NCI-H1105 (cell line): ENCODE results near the gene RNF10.
A peak's percentile ranks its signal among the peaks of the same experiment; 100 is the strongest.
"Not testable (repeated sequence)": the region's sequence is repeated elsewhere in the genome, so short reads cannot be mapped to it uniquely, and the experiment has no call there.

Source experiments
- DNase-seq: peaks from one replicate; lab custom pipeline; 2025; lab: John Stamatoyannopoulos, UW

Gene RNF10

DNA sequence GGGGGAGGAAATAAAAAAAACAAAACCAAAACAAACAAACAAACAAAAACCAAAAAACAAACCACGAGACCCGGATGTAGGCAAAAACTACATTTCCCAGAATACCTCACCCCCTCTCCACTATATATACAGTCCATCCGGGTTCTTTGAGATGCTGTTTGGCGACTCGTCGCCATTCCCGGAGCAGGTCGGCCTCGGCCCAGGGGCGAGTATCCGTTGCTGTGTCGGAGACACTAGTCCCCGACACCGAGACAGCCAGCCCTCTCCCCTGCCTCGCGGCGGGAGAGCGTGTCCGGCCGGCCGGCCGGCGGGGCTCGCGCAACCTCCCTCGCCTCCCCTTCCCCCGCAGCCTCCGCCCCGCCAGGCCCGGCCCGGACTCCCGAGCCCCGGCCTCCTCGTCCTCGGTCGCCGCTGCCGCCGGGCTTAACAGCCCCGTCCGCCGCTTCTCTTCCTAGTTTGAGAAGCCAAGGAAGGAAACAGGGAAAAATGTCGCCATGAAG is at the start of gene RNF10:
RNF10 (plus strand) TSS at position 154 of the 500 bp plus-strand sequence. CDS start 456 bp downstream, outside the sequence.
- DNase-seq: peak; percentile 88

DNA sequence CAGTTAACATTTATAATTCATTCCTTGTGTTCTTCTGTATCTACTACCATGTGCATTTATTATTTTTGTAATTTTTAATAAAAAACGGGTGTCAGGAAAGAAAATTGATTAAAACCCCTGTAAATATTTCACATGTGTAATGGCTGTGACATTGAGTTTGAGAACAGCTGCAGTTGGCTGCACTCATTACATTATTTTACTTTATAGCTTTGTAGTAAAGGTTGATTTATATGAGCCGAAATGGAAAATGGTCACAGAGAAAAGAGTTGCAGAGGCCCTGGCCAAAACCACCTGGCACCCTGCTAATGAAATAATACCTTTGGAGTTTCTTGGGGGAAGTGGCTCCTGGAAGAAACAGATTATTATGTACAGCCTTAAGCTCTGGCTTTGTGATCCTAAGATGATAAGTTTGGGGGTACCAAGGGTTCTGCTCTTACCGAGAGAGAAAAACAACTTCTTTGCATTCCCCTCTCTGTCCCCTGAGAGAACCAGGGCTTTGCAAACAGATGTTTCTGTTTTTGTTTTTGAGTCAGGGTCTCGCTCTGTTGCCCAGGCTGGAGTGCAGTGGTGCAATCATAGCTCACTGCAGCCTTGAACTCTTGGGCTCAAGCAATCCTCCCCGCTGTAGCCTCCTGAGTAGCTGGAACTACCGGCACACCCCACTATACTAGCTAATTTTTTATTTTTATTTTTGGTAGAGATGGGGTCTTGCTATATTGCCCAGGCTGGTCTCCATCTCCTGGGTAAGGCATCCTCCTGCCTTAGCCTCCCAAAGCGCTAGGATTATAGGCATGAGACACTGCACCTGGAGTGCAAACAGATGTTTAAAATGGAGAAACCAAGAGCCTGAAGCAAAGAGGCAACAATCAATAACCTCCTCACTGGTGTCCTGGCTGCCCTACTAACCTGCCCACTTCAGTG is 47.9 kb upstream of the RNF10 start:
- no peak for DNase-seq

DNA sequence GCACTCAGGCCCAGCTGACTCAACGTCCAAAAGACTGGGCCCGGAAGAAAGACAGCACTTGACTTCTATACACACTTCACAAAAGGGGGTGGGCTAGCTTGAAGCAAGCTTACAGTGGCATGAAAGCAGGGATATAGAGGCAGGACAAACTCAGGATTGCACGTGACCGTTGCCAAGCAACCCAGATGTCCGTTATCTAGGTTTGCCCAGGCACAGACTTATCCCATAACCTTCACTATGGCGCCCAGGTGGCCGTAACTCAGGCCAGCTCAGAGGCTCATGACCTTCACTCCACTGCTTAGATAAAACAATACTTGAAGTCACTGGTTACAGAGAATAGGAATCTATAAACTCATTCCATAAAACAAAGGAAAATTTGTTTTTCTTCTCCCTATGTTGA is 46.6 kb upstream of the RNF10 start:
- not testable (repeated sequence) for DNase-seq

DNA sequence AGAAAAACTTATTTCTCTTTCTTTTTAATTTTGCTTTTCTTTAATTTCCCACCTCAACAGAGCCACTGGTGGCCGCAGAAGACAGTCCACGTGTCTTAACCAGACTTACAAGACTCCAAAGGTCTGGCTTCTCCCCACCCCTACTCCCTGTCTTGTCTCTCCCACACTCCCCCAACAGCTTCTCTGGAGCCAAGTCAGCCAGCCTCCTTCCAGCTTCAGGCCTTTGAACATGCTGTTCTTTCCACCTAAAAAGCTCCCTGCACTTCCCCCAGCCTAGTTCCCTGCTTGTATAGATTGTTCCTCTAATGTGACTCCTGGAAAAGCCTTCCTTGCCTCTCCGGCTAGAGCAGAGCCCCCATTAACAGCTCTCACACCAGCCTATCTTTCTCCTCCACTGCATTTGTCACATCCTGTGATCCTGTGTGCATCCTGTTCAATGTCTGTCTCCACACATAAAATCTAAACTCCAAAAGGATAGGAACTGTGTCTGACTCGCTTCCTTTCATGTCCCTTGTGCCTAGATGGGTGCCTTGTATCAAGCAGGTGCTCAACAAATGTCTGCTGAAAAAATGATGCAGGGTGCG is 46.0 kb upstream of the RNF10 start:
- DNase-seq: no peak

DNA sequence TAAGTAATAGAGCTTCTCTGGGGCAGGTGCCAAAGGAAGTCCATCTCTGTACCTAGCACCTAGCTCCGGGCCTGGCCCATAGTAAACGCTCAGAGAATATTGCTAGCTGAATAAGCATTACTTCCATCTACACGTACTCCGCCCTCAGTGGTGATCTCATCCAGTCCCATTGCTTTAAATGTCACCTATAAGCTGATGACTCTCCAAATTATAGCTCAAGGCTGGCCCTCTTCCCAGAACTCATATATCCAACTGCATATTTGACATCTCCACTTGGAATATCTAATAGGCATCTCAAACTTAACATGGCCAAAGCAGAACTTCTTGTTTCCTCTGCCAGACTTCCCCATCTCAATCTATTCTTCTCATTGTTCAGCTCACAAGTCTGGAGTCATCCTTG is 45.1 kb upstream of the RNF10 start:
- no peak for DNase-seq

DNA sequence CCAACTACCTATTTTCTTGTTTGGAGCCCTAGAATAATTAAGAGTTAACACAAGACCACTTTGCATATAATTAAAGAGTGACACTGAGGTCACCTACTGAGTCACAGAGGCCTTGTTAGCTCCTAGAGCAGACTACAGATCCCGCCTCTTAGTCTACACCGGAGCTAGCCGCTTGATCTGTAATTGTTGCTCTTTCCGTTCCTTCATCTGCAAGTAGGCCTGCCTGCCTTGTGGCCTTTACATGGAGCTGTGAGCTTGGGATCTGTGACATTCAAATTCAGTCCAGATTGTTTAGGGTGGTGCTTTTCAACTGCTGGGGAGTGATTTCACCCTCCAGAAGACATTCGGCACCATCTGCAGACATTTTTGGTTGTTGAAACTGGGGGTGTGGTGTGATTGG is 43.8 kb upstream of the RNF10 start:
- DNase-seq: no peak

DNA sequence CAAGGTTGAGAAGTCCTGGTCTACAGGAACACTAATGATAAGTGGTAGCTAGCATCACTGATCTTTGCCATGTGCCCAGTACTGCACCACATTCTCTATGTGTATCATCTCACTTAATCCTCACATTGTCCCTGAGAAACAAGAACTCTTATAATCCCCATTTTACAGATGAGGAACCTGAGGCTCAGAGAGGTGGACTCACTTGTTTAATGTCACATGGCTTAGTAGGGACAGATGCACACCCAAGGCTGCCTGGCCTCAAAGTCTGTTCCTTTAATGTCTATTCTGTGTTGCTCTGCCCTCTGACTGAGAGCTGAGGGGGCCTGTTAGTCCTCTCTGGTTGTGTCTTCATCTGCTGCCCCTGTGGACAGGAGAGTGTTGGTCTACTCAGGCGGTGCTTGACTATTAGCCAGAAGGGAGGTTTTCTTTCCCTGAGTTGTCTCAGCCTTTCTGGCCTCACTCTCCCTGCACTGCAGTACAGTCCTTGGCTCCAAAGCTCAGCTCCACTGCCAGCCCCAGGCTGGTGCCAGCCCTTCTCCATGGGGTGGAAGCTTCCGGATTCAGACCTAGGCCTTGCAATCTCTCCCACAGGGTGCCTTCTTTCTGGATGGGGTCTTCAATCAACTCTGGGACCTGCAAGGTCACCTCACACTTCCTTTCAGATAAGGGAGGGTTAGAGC is 43.2 kb upstream of the RNF10 start:
- DNase-seq: no peak

DNA sequence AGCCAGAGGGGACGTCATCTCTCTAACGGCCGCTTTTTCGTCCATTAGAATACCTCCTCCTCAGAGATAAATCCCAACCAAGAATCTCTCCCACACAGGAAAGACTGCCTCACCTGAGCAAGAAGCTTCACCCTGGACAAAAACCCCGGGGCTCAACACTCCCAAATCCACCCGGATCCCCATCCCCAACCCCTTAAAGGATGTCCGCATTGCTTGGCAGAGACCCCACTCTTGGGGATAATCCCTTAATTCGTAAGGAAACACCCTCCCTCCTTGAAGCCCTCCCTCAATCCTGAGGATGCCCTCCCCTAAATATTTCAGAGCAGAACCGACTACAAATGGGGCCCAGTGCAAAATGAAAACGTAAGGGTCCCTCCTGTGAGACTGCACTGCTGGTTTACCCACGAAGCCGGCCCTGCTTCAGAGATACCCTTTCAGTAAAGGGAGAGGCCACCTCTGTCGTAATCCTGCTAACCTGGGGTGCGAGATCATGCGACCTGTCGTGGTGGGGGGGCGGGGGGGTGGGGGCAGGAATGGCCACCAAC is 38.9 kb upstream of the RNF10 start:
- no peak for DNase-seq

DNA sequence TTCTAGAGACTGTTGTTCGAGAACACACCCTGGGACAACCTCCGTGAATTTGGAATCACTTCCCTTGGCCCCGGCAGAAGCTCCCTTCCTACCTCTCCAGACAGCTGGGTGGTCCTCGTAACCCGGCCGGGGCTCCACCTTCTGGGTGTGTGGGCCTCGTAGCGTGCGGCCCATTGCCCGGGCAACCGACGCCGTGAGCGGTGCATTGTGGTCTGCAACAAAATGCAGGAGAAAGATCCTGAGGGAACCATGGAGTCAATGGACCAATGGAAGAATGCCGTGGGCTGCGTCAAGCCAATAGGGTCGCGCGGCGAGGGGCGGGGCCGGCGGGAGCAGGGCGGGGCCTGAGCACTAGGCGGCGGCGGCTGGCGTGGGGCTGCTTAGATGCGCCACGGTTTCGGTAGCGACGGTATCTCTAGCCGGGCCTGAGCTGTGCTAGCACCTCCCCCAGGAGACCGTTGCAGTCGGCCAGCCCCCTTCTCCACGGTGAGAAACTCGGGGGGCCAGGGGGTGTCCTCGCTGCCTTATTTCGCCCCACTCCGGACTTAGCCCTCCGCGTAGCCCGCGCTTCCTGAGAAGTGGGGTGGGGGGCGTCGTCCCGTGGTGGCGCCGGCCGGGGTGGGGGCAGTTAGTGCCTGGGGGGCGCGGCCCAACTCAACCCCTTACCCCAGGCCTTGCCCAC is 38.3 kb upstream of the RNF10 start, which contains the start of gene DYNLL1:
DYNLL1 (plus strand) TSS at position 383 of the 682 bp plus-strand sequence. CDS start 309 bp downstream, outside the sequence.
- DNase-seq: peak; percentile 93

DNA sequence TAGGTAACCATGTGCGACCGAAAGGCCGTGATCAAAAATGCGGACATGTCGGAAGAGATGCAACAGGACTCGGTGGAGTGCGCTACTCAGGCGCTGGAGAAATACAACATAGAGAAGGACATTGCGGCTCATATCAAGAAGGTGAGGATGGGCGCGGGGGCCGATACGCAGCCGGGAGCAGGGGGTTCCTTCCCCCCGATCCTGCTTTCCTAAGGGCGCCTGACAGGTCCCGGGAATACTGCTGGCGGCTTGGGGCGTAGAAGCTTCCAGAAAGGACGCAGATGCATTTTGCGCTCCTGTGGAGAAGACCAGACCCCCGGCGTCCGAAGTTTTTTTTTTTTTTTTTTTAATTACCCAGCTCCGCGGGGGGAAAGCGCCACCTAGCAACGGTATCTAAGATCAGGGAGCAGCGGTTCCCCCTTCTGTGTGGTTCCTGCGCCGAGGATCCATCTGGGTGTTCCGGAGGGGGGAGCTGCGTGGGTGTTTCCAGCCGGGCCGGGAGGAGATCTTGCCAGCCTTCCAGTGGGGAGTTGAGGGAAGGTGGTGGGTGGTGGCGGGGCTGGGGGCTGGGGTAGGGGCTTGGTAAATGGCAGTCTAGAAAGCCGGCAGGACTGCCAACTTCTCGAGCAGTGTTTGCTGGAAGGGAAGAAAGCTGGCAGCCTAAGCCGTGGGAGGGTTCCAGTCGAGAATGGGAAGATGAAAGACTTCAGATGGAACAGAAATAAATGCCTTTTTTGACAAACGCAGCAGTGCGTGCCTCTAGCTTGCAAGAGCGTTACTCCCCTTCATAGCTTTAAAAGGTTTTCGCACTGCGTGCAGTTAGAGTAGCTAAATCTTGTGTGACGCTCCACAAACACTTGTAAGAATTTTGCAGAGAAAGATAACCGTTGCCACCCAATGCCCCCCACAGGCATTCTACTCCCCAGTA is 37.5 kb upstream of the RNF10 start:
- DNase-seq: peak; percentile 19

DNA sequence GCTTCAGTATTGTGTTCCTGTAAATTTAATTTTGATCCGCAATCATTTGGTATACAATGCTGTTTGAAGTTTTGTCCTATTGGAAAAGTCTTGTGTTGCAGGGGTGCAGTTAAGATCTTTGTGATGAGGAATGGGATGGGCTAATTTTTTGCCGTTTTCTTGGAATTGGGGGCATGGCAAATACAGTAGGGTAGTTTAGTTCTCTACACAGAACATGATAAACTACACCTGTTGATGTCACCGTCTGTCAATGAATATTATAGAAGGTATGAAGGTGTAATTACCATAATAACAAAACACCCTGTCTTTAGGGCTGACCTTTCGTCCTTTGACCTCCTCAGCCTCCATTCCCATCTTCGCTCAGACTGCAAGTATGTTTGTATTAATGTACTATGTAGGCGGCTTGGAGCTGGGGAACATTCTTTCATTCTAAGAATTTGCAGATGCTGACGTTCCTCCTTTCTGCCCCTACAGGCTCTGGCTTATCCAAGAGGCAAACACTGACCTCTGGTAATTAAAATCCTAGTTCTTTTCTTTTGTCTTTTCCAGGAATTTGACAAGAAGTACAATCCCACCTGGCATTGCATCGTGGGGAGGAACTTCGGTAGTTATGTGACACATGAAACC is 36.5 kb upstream of the RNF10 start:
- no peak for DNase-seq

DNA sequence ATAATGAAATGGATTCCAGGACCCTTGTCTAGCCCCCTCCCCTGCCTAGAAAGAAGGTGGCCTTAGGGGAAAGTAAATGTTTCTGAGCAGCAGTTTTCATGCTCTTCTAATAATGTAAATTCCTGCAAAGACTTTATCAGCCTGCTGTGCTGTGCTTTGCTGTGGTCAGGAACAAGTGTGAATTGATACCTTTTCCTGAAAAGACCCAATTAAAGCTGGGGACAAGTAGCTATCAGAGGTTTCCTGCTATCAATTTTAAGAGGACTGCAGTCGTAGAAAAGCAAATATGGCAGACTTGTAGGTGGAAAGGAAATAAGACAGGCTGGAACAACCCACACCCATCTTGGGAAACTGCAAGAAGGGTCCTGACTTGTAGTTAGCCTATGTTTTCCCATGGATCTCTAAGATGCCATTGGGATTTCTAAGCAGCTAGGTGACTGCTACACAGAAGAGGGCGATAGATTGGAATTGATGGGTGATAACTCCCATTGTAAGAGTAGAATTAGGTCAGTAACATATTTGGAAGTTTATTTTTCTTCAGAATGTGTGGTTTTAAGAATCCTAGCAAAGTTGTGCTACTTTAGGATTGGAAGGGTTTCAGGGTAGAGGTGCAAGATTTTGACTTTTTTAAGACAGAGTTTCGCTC is 35.2 kb upstream of the RNF10 start:
- no peak for DNase-seq

DNA sequence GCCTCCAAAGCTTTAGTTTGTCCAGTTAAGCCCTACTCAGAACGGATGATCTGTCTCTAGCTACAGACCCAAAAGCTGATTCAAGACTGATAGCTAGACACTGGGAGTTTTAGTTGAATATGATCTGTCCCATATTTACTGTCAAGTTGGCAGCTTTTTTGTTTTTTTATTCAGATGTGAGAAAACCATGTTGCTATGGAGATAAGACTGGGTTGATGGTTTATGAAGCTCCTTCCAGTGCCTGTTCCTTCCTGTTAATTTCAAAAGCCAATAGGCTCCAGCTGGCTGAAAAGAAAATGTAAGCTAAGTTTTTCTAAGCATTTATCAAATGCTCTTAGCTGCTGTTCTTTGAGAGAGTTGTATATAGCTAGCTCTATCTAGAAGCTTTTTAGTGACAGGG is 33.6 kb upstream of the RNF10 start:
- DNase-seq: no peak

DNA sequence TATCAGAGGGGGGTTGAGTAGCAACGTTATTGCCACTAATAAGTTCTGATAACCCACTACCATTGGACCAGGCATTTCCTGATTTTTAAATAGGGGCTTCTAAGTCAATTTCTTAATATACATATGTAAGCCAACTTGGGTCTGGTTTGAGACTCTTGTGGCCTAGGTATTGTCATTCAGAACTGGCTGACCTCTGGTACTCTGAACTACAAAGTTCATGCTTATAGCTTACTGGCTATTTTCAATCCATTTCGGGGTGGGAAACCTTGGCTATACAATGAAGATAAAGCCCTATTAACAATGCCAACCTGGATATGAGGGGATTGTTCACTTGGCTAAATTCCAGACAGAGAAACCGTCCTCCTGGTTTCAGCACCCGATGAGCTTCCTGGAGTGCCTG is 29.6 kb upstream of the RNF10 start:
- DNase-seq: no peak

DNA sequence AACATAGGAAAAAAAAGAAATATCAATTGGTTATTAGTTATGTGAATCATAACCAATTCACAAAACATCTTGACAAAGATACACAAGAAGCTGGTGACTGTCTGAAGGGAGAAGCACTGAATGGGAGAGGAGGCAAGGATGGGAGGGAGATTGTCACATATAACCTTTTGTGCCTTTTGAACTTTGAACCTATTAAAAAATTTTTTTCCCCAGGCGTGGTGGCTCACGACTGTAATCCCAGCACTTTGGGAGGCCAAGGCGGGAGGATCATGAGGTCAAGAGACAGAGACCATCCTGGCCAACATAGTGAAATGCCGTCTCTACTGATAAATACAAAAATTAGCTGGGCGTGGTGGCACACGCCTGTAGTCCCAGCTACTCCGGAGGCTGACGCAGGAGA is 25.6 kb upstream of the RNF10 start:
- DNase-seq: no peak

DNA sequence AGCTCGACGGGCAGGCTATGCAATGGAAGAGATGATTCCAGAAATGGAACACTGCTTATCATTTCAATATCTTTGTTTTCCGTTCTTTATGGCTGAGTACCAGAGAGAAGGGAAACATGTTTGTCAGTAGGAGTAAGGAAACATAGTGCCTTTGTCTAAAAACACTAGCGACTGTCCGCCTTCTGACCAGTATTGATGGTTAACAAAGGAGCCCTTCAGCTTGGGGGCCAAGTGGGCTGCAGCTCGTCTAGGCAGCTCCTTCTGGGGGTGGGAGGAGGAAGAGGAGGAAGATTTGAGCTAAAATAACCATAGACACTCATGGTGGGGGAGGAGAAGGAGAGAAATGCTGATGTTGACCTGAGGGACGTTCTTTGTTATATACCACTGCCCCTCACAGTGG is 20.2 kb upstream of the RNF10 start:
- no peak for DNase-seq

DNA sequence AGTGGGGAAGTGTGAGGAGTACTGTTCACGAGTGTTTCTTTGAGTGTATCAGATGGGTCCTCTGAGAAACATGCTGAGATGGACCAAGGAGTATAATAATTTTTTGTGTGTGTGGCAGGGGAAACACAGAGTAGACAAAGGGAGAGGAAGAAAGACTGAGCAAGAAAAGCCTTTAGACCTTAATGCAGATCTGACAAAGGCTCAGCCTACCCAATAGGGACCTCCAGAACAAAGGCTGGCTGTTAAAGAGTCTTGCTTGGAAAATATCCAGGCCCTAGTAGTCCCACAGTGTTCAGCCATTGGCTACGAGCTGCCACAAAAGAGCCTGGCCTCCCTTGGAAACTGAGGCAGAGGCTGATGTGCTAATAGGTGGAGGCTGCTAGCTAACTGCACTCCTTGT is 18.7 kb upstream of the RNF10 start:
- DNase-seq: no peak

DNA sequence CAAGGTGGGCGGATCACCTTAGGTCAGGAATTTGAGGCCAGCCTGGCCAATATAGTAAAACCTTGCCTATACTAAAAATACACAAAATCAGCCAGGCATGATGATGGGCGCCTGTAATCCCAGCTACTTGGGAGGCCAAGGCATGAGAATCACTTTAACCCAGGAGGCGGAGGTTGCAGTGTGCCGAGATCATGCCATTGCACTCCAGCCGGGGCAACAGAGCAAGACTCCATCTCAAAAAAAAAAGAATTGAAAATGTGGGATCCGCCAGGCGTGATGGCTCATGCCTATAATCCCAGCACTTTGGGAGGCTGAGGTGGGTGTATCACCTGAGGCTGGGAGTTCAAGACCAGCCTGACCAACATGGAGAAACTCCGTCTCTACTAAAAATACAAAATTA is 14.8 kb upstream of the RNF10 start:
- not testable (repeated sequence) for DNase-seq

DNA sequence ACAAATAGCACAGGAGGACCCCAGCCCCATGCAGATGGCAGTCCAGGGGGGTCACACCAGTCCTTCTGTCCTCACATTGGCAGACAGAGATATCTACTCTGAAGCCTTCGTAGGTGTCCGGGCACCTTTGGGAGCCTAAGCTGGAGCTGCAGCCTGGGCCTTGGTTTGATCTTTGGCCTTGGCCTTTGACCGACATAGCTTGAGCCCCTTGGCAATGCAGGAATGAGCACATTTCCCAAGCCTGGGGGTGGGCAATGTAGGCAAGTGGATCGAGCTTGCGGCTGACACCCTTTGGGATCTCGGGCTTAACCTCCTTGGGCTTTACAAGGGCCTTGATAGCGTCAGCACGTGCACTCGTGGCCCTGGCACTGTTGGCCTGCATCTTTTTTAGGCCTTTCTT is 11.6 kb upstream of the RNF10 start:
- DNase-seq: no peak
